ENCODE results near the gene LY86. TPM values are rescaled to one million over a fixed set of nuclear protein-coding genes. Genes with fewer than 3 reads are reported as not detected.

The LY86 gene
- total and polyA plus RNA-seq, 9 of the 15 experiments (the other 6 are each of a cell fraction or from before 2014, with no cell fraction given) = 0.08 to 0.20 TPM; not detected in 7

DNA sequence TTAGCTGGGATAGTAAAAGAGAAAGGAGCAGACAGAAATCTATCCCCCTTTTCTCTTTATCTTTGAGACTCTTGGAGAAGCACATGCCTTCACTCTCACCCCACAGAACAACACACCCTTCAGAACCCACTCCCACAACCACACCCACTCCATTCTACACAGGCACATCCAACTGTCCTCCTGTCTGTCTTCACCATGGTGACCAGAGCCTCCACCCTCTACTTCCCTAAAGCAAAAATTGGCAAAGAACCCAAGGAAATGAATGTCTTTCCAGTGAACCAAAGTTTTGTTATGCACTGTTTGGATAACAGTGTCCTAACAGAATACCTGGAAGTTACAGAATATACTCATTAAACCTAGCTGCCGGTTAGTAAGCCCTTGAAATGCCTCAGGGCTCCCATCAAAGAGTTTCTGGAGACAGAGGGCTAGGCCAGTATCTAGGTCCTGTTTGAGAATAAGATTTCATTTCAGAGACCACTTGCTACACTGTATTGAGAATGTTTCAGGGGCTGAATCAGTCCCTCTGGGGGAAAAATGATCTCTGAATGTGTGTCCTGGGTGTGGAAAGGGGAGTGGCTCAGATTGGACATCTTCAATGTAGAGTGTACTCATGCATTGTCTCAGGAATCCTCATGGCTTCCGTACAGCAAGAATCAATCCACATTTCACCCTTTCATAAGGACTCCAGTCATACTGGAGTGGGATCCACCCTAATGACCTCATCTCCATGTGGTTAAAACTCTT, 101.1 kb downstream of the LY86 start:
- Histone ChIP-seq H3K27ac (ENCODE audit: extremely low read depth, low read depth, low read length) (peak overlapping the region; percentile 37; the same call in 2 of the 3 replicates), H3K27me3 (ENCODE audit: control insufficient read depth in 2 of 2, insufficient read depth in 2 of 2, low read length in 2 of 2) (no peaks in the 10 kb centered on the region; a peak in 1 of 5 replicates), H3K4me1 (replicated peaks in 1 of 2; ENCODE audit: control insufficient read depth in 2 of 2, insufficient read depth in 2 of 2, low read length in 2 of 2) (peaks cover 24 to 57% of the 10 kb centered on the region in 2 experiments), H2AFZ (ENCODE audit: low read depth, low read length) (peak overlapping the region; percentile 37), H3K9me1 (ENCODE audit: control insufficient read depth, insufficient read depth, low read length) (no peaks in the 10 kb centered on the region), H3K36me3 (ENCODE audit: control insufficient read depth, insufficient read depth, low read length) (no peaks in the 10 kb centered on the region), H3K4me3 (no peak overlapping the region), H3K79me2 (ENCODE audit: control insufficient read depth, insufficient read depth, low read length) (peaks cover 11% of the 10 kb centered on the region; the same call in 2 of the 3 replicates), H3K9ac (ENCODE audit: insufficient read depth in 1 of 2, low read depth in 2 of 2, low read length in 2 of 2) (no peak overlapping the region), H4K20me1 (replicated peaks; ENCODE audit: control insufficient read depth, insufficient read depth, low read length) (no peaks in the 10 kb centered on the region), H3K9me3 (replicated peaks; ENCODE audit: control insufficient read depth, insufficient read depth, low read depth, low read length) (peaks cover 13% of the 10 kb centered on the region), H3K4me2 (ENCODE audit: insufficient read depth, low read length) (peak overlapping the region; percentile 29; the same call in 1 of the 2 replicates)
- in situ Hi-C loops (cut with MboI) = loop anchor here (25.0 kb wide), 1 partner anchor 548 kb away; no protein-coding TSS in a partner anchor
- POLR2A ChIA-PET = interaction anchor here (1.2 kb wide), 1 partner anchor 8 kb away, joined by 4 read pairs; no protein-coding TSS in a partner anchor
- BruUV-seq (replicated peaks) = no TSS peak
- ATAC-seq (no peak), FAIRE-seq (no peak), DNase-seq (ENCODE audit: extremely low read depth in 1 of 4, low spot score in 3 of 4) (peak in 1 of 4 experiments; percentile 41)
- intact Hi-C loops (cut with micrococcal nuclease) = loop anchor here (10.0 kb wide), 1 partner anchor 905 kb away; the partner anchor contains the start of gene SNRNP48
- CTCF ChIA-PET (ENCODE audit: low intra/inter-chr PET ratio) = no interaction called here
- 55% methylated on average over 2 of the region's 2 CpGs for WGBS (ENCODE audit: insufficient coverage, low coverage, missing lambda C conversion rate)
- TF ChIP-seq CHD1 (IDR thresholded peaks at IDR 0.05; ENCODE audit: low read length) (no peak), CBX3 (IDR thresholded peaks at IDR 0.05; ENCODE audit: borderline replicate concordance in 1 of 2, low read length in 2 of 2) (no peak), ZNF140 (CRISPR knock-in tag; IDR thresholded peaks at IDR 0.05) (no peak), TSC22D4 (tag; IDR thresholded peaks at IDR 0.05) (no peak), SMC3 (conservative IDR thresholded peaks at IDR 0.05; ENCODE audit: insufficient read depth, low read depth, low read length) (0 out of 2 replicates have a peak, but pooled peaks have one; percentile 5), RFX1 (IDR thresholded peaks at IDR 0.05) (peak; percentile 59), PTTG1 (tag; IDR thresholded peaks at IDR 0.05; ENCODE audit: low read depth) (no peak), ZBTB5 (IDR thresholded peaks at IDR 0.05) (no peak), EGR1 (conservative IDR thresholded peaks at IDR 0.05) (0 out of 2 replicates have a peak, but pooled peaks have one; percentile 11), SP1 (CRISPR knock-in tag; IDR thresholded peaks at IDR 0.05) (no peak), SRF (CRISPR knock-in tag; IDR thresholded peaks at IDR 0.05) (no peak; a peak in 1 of 4 replicates)
- TF ChIP-seq, protein P1, sequence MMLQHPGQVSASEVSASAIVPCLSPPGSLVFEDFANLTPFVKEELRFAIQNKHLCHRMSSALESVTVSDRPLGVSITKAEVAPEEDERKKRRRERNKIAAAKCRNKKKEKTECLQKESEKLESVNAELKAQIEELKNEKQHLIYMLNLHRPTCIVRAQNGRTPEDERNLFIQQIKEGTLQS (IDR thresholded peaks at IDR 0.05) = 0 out of 2 replicates have a peak, but pooled peaks have one; percentile 40
- TF ChIP-seq, protein P1 (CRISPR knock-in tag; conservative IDR thresholded peaks at IDR 0.05) = no peak
- TF ChIP-seq, protein P2, sequence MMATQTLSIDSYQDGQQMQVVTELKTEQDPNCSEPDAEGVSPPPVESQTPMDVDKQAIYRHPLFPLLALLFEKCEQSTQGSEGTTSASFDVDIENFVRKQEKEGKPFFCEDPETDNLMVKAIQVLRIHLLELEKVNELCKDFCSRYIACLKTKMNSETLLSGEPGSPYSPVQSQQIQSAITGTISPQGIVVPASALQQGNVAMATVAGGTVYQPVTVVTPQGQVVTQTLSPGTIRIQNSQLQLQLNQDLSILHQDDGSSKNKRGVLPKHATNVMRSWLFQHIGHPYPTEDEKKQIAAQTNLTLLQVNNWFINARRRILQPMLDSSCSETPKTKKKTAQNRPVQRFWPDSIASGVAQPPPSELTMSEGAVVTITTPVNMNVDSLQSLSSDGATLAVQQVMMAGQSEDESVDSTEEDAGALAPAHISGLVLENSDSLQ (IDR thresholded peaks at IDR 0.05) = peak; percentile 82
- TF ChIP-seq, protein P3, sequence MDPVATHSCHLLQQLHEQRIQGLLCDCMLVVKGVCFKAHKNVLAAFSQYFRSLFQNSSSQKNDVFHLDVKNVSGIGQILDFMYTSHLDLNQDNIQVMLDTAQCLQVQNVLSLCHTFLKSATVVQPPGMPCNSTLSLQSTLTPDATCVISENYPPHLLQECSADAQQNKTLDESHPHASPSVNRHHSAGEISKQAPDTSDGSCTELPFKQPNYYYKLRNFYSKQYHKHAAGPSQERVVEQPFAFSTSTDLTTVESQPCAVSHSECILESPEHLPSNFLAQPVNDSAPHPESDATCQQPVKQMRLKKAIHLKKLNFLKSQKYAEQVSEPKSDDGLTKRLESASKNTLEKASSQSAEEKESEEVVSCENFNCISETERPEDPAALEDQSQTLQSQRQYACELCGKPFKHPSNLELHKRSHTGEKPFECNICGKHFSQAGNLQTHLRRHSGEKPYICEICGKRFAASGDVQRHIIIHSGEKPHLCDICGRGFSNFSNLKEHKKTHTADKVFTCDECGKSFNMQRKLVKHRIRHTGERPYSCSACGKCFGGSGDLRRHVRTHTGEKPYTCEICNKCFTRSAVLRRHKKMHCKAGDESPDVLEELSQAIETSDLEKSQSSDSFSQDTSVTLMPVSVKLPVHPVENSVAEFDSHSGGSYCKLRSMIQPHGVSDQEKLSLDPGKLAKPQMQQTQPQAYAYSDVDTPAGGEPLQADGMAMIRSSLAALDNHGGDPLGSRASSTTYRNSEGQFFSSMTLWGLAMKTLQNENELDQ (CRISPR knock-in tag; IDR thresholded peaks at IDR 0.05; ENCODE audit: borderline replicate concordance) = 0 out of 2 replicates have a peak, but pooled peaks have one; percentile 74
